Osteocyte (in vitro differentiated cells): Measurements from ENCODE around the gene EPHA1. TPM values are rescaled to one million over a fixed set of nuclear protein-coding genes. Genes with fewer than 3 reads are reported as not detected.

Experiments
- DNase-seq: peaks from one replicate; pipeline ENCODE4 v3.0.0; 2021; ENCODE audit warnings: mixed read lengths; ENCODE audit not compliant: unreplicated experiment; ENCODE audit errors: extremely low spot score
- H3K27ac Mint-ChIP-seq: one replicate; pipeline ENCODE4 v1.8.0; 2021; ENCODE audit warnings: mild to moderate bottlenecking, mixed read lengths; ENCODE audit not compliant: unreplicated experiment
- H3K27me3 Mint-ChIP-seq: one replicate; pipeline ENCODE4 v1.8.0; 2021; ENCODE audit warnings: mixed read lengths; ENCODE audit not compliant: unreplicated experiment
- H3K36me3 Mint-ChIP-seq: one replicate; pipeline ENCODE4 v1.8.0; 2021; ENCODE audit warnings: mixed read lengths; ENCODE audit not compliant: unreplicated experiment
- H3K4me1 Mint-ChIP-seq: one replicate; pipeline ENCODE4 v1.8.0; 2021; ENCODE audit warnings: mixed read lengths; ENCODE audit not compliant: unreplicated experiment
- H3K4me3 Mint-ChIP-seq: one replicate; pipeline ENCODE4 v1.8.0; 2021; ENCODE audit warnings: mild to moderate bottlenecking, moderate library complexity, mixed read lengths; ENCODE audit not compliant: unreplicated experiment
- H3K9me3 Mint-ChIP-seq: one replicate; pipeline ENCODE4 v1.8.0; 2021; ENCODE audit warnings: mixed read lengths; ENCODE audit not compliant: unreplicated experiment
- total RNA-seq: library from RNA; stranded (reverse); gene quantifications from 2 replicates; pipeline ENCODE4 v1.2.1, GENCODE V29; 2021
- TF ChIP-seq, protein P1 (sequence below): fragments of 200-600 bp; sonication (generic); IDR thresholded peaks from 2 replicates; pipeline ENCODE4 v1.5.0; 2021; ENCODE audit warnings: antibody characterized with exemption, mild to moderate bottlenecking, moderate library complexity

Gene EPHA1
- total RNA-seq, 1 donor from 2014 or later, result not detected

DNA sequence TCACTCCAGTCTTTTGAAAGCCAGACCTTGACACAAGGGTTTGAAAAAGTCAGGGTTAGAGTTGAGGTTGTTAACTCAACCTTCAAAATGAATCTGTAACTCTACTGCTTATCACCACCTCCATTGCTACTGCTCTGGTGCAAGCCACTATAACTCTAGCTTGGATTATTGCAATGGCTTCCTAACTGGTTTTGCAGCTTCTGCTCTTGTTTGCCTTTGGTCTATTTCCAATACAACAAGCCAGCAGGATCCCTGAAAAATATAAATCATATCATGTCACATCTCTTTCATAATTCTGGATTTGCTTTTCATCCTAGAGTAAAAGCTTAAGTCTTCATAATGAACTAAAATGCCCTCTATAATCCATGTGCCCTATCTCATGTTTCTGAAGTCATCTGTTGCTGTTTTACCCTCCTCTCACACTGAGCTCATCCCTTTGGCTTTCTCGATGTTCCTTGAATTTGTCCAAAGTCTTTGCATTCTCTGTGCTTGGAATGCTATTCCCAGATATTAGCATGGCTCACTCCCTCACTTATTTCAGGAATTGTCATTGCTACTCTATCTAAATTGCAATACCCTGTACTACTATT, 45.5 kb upstream of the EPHA1 start:
- TF ChIP-seq, protein P1, sequence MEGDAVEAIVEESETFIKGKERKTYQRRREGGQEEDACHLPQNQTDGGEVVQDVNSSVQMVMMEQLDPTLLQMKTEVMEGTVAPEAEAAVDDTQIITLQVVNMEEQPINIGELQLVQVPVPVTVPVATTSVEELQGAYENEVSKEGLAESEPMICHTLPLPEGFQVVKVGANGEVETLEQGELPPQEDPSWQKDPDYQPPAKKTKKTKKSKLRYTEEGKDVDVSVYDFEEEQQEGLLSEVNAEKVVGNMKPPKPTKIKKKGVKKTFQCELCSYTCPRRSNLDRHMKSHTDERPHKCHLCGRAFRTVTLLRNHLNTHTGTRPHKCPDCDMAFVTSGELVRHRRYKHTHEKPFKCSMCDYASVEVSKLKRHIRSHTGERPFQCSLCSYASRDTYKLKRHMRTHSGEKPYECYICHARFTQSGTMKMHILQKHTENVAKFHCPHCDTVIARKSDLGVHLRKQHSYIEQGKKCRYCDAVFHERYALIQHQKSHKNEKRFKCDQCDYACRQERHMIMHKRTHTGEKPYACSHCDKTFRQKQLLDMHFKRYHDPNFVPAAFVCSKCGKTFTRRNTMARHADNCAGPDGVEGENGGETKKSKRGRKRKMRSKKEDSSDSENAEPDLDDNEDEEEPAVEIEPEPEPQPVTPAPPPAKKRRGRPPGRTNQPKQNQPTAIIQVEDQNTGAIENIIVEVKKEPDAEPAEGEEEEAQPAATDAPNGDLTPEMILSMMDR, result no peak
- no peak overlapping the region for H3K4me3 Mint-ChIP-seq
- peaks cover 19% of the 10 kb centered on the region for H3K4me1 Mint-ChIP-seq
- no peaks in the 10 kb centered on the region for H3K9me3 Mint-ChIP-seq
- no peaks in the 10 kb centered on the region for H3K36me3 Mint-ChIP-seq
- H3K27me3 Mint-ChIP-seq, result peaks cover 3% of the 10 kb centered on the region
- no peak for DNase-seq
- no peak overlapping the region for H3K27ac Mint-ChIP-seq

DNA sequence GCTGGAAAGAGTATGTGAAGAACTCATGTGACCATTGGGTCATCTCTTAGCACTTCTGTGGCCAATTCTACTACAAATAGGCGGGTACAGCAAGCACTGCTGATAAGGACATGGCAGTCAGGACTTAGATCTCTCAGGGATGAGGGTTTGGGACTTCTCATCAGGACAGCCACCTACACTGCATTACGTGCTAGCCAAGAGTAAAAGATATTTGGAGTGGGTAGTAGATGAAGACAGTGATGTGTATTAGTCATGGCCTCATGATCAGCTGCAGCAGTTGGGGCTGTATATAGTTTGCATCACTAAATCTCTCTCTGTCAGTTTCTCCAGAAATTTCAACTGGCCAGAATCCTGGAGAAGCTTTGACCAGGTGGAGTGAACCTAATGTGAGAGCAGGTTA, 43.8 kb upstream of the EPHA1 start:
- H3K27me3 Mint-ChIP-seq, result peaks cover 7% of the 10 kb centered on the region
- H3K4me3 Mint-ChIP-seq, result no peak overlapping the region
- DNase-seq, result no peak
- H3K9me3 Mint-ChIP-seq, result no peaks in the 10 kb centered on the region
- H3K36me3 Mint-ChIP-seq, result no peaks in the 10 kb centered on the region
- TF ChIP-seq, protein P1, result no peak
- peaks cover 12% of the 10 kb centered on the region for H3K4me1 Mint-ChIP-seq
- no peak overlapping the region for H3K27ac Mint-ChIP-seq

DNA sequence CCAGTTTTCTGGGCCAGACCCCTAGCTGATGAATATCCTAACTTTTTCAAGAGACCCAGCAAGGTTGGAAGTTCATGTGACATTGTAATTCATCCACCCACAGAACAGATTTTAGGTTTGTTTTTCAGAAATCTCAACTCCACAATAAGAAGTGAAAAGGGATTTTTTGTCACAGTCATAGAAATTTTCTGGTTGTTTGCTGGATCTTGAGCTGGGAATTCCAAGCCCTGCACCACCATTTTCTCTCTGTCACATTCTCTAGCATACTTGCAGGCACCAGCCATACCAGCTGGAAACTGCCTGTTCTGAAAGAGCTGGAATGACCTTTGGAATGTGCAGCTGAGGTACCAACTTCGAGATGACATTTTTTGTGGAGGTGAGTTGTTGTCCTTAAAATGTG, 43.1 kb upstream of the EPHA1 start:
- no peak for DNase-seq
- no peak overlapping the region for H3K4me3 Mint-ChIP-seq
- H3K27ac Mint-ChIP-seq, result no peak overlapping the region
- peaks cover 7% of the 10 kb centered on the region for H3K27me3 Mint-ChIP-seq
- no peaks in the 10 kb centered on the region for H3K36me3 Mint-ChIP-seq
- no peaks in the 10 kb centered on the region for H3K9me3 Mint-ChIP-seq
- TF ChIP-seq, protein P1, result no peak
- peaks cover 5% of the 10 kb centered on the region for H3K4me1 Mint-ChIP-seq

DNA sequence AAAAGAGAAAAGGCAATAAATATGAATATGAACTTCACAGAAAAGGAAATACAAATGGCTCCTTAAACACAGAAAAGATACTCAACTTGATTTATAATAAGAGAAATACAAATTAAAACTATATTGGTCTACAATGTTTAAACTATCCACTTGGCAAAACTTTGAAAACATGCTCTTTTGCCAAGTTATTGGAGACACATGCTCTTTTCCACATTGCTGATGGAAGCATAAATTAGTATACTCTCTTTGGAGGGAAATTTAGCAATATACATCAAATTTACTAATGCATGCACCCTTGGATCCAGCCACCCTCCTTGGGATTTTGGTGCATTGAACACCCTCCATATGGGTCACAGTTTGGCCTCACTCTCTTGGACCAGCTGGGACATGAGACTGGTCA, 42.5 kb upstream of the EPHA1 start:
- no peaks in the 10 kb centered on the region for H3K4me1 Mint-ChIP-seq
- H3K9me3 Mint-ChIP-seq, result no peaks in the 10 kb centered on the region
- no peaks in the 10 kb centered on the region for H3K36me3 Mint-ChIP-seq
- TF ChIP-seq, protein P1, result no peak
- no peak overlapping the region for H3K27ac Mint-ChIP-seq
- H3K27me3 Mint-ChIP-seq, result peaks cover 7% of the 10 kb centered on the region
- no peak overlapping the region for H3K4me3 Mint-ChIP-seq
- no peak for DNase-seq

DNA sequence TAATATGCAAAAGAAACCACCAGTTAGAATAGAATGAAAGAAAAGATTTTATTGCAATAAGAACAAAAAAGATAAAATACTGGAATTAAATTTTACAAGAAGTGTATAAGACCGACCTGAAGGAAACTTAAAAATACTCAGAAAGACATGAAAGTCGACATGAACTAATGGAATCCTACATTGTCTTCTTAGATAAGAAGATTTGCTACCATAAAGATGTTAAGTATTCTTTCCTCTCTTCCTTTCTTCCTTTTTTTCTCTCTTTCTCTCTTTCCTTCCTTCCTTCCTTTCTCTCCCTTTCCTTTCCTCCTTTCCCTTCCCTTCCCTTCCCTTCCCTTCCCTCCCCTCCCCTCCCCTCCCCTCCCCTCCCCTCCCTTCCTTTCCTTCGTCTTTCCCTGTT, 41.1 kb upstream of the EPHA1 start:
- H3K4me3 Mint-ChIP-seq, result no peak overlapping the region
- H3K27me3 Mint-ChIP-seq, result peaks cover 7% of the 10 kb centered on the region
- DNase-seq, result no peak
- no peak overlapping the region for H3K27ac Mint-ChIP-seq
- H3K36me3 Mint-ChIP-seq, result no peaks in the 10 kb centered on the region
- no peaks in the 10 kb centered on the region for H3K4me1 Mint-ChIP-seq
- TF ChIP-seq, protein P1, result no peak
- no peaks in the 10 kb centered on the region for H3K9me3 Mint-ChIP-seq
